GM10847 (cell line): Measurements from ENCODE around the gene TIPARP.

Experiments
- POLR2A ChIP-seq: IDR thresholded peaks from 2 replicates; pipeline ENCODE4 v1.6.1; 2011; ENCODE audit not compliant: insufficient read length; ENCODE audit errors: extremely low read depth

Gene TIPARP

GRCh38 chr3:156674046-156674910 lies at the start of gene TIPARP:
TSS of gene TIPARP (plus strand) at chr3:156674590. CDS start at chr3:156677698, 3,108 bp downstream.
- TF ChIP-seq POLR2A, result peak; percentile 99

GRCh38 chr3:156626104-156626503 lies 48.3 kb upstream of the TIPARP start:
- no peak for TF ChIP-seq POLR2A

- no peak for TF ChIP-seq POLR2A
Measured at GRCh38 chr3:156627946-156628569, 46.3 kb upstream of the TIPARP start.

- no peak for TF ChIP-seq POLR2A
Measured at GRCh38 chr3:156628836-156629618, 45.4 kb upstream of the TIPARP start.

GRCh38 chr3:156630081-156630772 lies 44.2 kb upstream of the TIPARP start:
- TF ChIP-seq POLR2A, result no peak

- no peak for TF ChIP-seq POLR2A
Measured at GRCh38 chr3:156630773-156631093, 43.7 kb upstream of the TIPARP start.

- no peak for TF ChIP-seq POLR2A
Measured at GRCh38 chr3:156631323-156631722, 43.1 kb upstream of the TIPARP start.

- no peak for TF ChIP-seq POLR2A
Measured at GRCh38 chr3:156632601-156633000, 41.8 kb upstream of the TIPARP start.

- no peak for TF ChIP-seq POLR2A
Measured at GRCh38 chr3:156633335-156633734, 41.1 kb upstream of the TIPARP start.

- no peak for TF ChIP-seq POLR2A
Measured at GRCh38 chr3:156635034-156635433, 39.4 kb upstream of the TIPARP start.

GRCh38 chr3:156635973-156636372 lies 38.4 kb upstream of the TIPARP start:
- no peak for TF ChIP-seq POLR2A

GRCh38 chr3:156637480-156638022 lies 36.8 kb upstream of the TIPARP start:
- no peak for TF ChIP-seq POLR2A

GRCh38 chr3:156638271-156638670 lies 36.1 kb upstream of the TIPARP start:
- no peak for TF ChIP-seq POLR2A

- TF ChIP-seq POLR2A, result no peak
Measured at GRCh38 chr3:156639414-156640023, 34.9 kb upstream of the TIPARP start.

- TF ChIP-seq POLR2A, result no peak
Measured at GRCh38 chr3:156641618-156641975, 32.8 kb upstream of the TIPARP start.
